Upper lobe of left lung (tissue), 4 donors: ENCODE measurements around the gene AFAP1.

Experiments
- EP300 ChIP-seq, 4 donors: sonication (generic); formaldehyde crosslinking; IDR thresholded peaks; one replicate each; pipeline ENCODE4 v1.5.1; 2017; ENCODE audit warnings: antibody characterized with exemption in 4 of 4, control low read depth in 2 of 4
- POLR2A ChIP-seq, 4 donors: fragments of 450-650 bp; IDR thresholded peaks; one replicate each; pipeline ENCODE4 v1.5.1; 2016 to 2017; ENCODE audit warnings: antibody characterized with exemption in 4 of 4, mild to moderate bottlenecking in 2 of 4
- POLR2AphosphoS5 ChIP-seq, 2 donors: sonication (generic); formaldehyde crosslinking; IDR thresholded peaks; one replicate each; pipeline ENCODE4 v1.5.1; 2017; ENCODE audit warnings: antibody characterized with exemption in 2 of 2
- TF ChIP-seq, protein P1 (sequence below), 6 experiments: fragments of 450-650 bp in 4 of 6; fragments of 200-600 bp in 2 of 6; sonication (generic) in 2 of 6; IDR thresholded peaks; one replicate each; pipeline ENCODE4 v1.5.1; 2016 to 2019; ENCODE audit warnings: antibody characterized with exemption in 6 of 6

DNA sequence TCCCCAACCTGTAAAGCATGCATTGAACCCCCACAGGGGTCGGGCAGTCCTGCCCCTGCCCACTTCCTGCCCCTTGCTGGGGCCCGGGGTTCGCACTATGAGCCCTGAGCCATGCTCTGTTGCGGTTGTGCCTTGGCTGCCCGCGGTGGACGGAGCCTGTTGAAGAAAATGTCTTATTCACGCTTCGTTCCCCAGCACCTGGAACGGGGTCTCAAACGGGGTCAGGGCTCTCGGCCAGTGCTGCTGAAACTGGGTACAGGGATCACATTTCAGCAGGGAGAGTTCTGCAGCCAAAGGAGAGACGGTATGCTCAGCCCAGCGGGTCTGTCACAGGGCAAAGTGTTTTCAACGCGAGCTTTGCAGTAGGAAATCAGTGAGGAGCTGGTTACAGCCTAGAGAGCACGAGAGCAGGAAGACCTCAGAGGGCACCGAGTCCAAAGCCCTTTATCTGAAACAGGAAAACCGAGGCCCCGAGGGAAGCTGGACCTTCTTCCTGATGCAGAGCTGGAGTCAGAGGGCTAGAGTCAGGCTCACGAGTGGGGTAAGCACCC is 46.3 kb upstream of the AFAP1 start:
- no peak for TF ChIP-seq EP300 (IDR thresholded peaks at IDR 0.05)
- TF ChIP-seq, protein P1, sequence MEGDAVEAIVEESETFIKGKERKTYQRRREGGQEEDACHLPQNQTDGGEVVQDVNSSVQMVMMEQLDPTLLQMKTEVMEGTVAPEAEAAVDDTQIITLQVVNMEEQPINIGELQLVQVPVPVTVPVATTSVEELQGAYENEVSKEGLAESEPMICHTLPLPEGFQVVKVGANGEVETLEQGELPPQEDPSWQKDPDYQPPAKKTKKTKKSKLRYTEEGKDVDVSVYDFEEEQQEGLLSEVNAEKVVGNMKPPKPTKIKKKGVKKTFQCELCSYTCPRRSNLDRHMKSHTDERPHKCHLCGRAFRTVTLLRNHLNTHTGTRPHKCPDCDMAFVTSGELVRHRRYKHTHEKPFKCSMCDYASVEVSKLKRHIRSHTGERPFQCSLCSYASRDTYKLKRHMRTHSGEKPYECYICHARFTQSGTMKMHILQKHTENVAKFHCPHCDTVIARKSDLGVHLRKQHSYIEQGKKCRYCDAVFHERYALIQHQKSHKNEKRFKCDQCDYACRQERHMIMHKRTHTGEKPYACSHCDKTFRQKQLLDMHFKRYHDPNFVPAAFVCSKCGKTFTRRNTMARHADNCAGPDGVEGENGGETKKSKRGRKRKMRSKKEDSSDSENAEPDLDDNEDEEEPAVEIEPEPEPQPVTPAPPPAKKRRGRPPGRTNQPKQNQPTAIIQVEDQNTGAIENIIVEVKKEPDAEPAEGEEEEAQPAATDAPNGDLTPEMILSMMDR (IDR thresholded peaks at IDR 0.05) = no peak
- TF ChIP-seq POLR2A (IDR thresholded peaks at IDR 0.05) = no peak
- TF ChIP-seq POLR2AphosphoS5 (IDR thresholded peaks at IDR 0.05) = no peak
